NCI-H460 (cell line): Measurements from ENCODE around the gene RFC2. TPM values are rescaled to one million over a fixed set of nuclear protein-coding genes. Genes with fewer than 3 reads are reported as not detected.
"Not testable (repeated sequence)": the region's sequence is repeated elsewhere in the genome, so short reads cannot be mapped to it uniquely, and the experiment has no call there.

Experiments used
- DNase-seq: peaks from one replicate; pipeline ENCODE4 v3.0.0-alpha.2; 2016; ENCODE audit warnings: low read depth; ENCODE audit errors: extremely low read depth
- total RNA-seq: library from RNA; depleted of rRNA; stranded (reverse); fragments of >200 nt; shearing (Covaris generic); gene quantifications from 2 replicates; pipeline ENCODE4 v1.2.3, GENCODE V29; 2014

Gene RFC2
- total RNA-seq, 1 experiment from 2014 or later: 30.1 TPM

GRCh38 chr7:74252893-74253292 is 1.3 kb downstream of the RFC2 start:
- no peak for DNase-seq

- not testable (repeated sequence) for DNase-seq
Measured at GRCh38 chr7:74249058-74249457, 5.1 kb downstream of the RFC2 start.

- DNase-seq: no peak
Measured at GRCh38 chr7:74248156-74248555, 6.0 kb downstream of the RFC2 start.

GRCh38 chr7:74246497-74246896 is 7.7 kb downstream of the RFC2 start:
- DNase-seq: no peak

- no peak for DNase-seq
Measured at GRCh38 chr7:74242122-74242443, 12.1 kb downstream of the RFC2 start.

- no peak for DNase-seq
Measured at GRCh38 chr7:74240482-74240881, 13.7 kb downstream of the RFC2 start.

GRCh38 chr7:74236284-74236683 is 17.9 kb downstream of the RFC2 start:
- no peak for DNase-seq

- DNase-seq: no peak
Measured at GRCh38 chr7:74235518-74236268, 18.5 kb downstream of the RFC2 start.

- no peak for DNase-seq
Measured at GRCh38 chr7:74233655-74234285, 20.4 kb downstream of the RFC2 start.

GRCh38 chr7:74231232-74231590 is 23.0 kb downstream of the RFC2 start:
- DNase-seq: no peak

GRCh38 chr7:74230446-74231231 is 23.6 kb downstream of the RFC2 start:
- no peak for DNase-seq

GRCh38 chr7:74228951-74229900 is 25.0 kb downstream of the RFC2 start:
- no peak for DNase-seq

- DNase-seq: no peak
Measured at GRCh38 chr7:74226633-74227032, 27.6 kb downstream of the RFC2 start.

- DNase-seq: no peak
Measured at GRCh38 chr7:74225400-74225799, 28.8 kb downstream of the RFC2 start.

- not testable (repeated sequence) for DNase-seq
Measured at GRCh38 chr7:74224907-74225306, 29.3 kb downstream of the RFC2 start.

GRCh38 chr7:74224511-74224832 is 29.7 kb downstream of the RFC2 start:
- no peak for DNase-seq

GRCh38 chr7:74223711-74224510 is 30.3 kb downstream of the RFC2 start:
- no peak for DNase-seq

- no peak for DNase-seq
Measured at GRCh38 chr7:74222851-74223710, 31.1 kb downstream of the RFC2 start.

GRCh38 chr7:74221713-74222112 is 32.5 kb downstream of the RFC2 start:
- no peak for DNase-seq
